A549 treated with dexamethasone at 1 μM for 4 hours (cell line): ENCODE measurements around the gene NUP160. TPM values are rescaled to one million over a fixed set of nuclear protein-coding genes. Genes with fewer than 3 reads are reported as not detected.

Source experiments
- total RNA-seq: library from RNA; stranded (reverse); fragments of 200-300 nt; extraction: Qiagen RNA extraction; gene quantifications from 5 replicates; pipeline ENCODE4 v1.2.3, GENCODE V29; 2022

The NUP160 gene
- total RNA-seq = 27.0 to 35.5 TPM (median 33.0 TPM) in 5 replicates

GRCh38 chr11:47847892-47848699 is at the start of gene NUP160:
NUP160 (minus strand) TSS chr11:47848350; CDS start chr11:47848318, 32 bp downstream.

Other genes starting within 250 kb of the NUP160 start
- gene MTCH2, start 205.8 kb downstream of the NUP160 start, total RNA-seq = 118 to 143 TPM (median 126 TPM) in 5 replicates
- gene AGBL2, start 133.0 kb downstream of the NUP160 start, total RNA-seq = 0.59 to 1.1 TPM (median 0.92 TPM) in 5 replicates
- 45.2 to 60.0 TPM (median 49.9 TPM) in 5 replicates for gene FNBP4, start 81.0 kb downstream of the NUP160 start, total RNA-seq
- gene PTPRJ, start 132.2 kb upstream of the NUP160 start, total RNA-seq = 51.0 to 82.2 TPM (median 77.3 TPM) in 5 replicates